ENCODE measurements around the gene MYH7.
A peak's percentile ranks its signal among the peaks of the same experiment; 100 is the strongest.

MYH7 gene

GRCh38 chr14:23447361-23448350 lies 12.2 kb upstream of the MYH7 start:
- DNase-seq (ENCODE audit: low spot score) = no peak

DNA sequence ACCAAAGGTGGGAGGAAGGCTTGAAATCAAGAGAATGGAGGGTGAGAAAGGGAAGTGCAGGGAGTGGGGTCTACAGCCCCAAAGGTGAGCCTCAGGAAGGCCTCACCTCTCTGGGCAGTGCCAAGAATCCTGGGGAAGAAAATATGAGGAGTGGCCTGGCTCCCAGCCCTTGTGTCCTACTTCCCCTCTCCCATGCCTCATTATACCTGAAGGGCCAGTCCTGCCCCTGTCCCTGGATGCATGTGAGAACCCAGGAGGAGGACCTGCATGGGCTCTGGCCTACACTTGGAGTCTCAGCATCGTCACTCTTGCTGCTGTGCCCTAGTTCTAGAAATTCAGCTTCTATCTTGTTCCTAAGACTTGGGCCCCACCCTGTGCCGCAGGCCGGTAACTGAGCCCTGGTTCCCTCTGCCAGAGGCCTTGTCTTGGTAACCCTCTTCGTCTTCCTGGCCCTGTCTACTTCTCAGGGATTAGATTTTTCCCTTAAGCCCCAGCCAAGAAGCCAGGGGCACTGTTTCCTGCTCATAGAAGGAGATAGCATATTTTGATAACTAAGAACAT lies 10.9 kb upstream of the MYH7 start:
- DNase-seq (ENCODE audit: low spot score) = no peak

DNA sequence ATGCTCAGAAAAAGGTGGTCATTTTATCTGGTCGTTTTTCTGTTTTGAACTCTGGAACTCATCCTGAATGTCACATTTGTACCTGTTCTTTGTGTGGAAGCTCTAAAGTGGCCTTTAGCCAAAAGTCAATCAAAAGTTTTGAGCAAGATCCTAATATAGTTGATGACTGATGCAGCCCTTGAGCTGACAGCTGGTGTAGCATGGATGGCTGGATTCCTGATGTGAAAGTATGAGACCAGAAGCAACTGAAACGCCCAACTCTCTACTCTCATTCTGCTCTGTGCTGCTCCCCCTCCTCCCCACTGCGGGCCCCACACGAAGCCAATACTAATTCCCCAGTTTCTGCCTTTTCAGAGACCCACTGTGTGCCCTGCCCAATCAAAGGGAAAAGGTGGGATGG lies 10.3 kb upstream of the MYH7 start:
- no peak for DNase-seq (ENCODE audit: low spot score)

DNA sequence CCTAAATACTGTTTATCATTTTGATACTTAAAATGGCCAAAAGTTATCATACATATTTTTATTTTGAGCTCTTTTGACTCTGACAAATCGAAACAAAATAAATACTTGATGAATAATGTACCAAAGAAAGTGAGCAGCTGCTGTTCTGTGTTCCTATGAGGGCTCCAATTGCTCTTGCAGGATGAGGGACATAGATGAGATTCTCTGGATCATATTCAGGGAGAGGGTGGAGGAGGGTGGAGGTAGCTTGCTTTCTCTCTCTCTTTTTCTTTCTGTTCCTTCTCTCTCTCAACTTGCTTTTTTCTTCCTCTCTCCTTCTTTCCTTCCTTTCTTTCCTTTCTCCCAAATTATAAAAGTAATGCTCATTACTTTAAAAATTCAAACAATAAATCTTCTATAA lies 8.9 kb upstream of the MYH7 start:
- no peak for DNase-seq (ENCODE audit: low spot score)

DNA sequence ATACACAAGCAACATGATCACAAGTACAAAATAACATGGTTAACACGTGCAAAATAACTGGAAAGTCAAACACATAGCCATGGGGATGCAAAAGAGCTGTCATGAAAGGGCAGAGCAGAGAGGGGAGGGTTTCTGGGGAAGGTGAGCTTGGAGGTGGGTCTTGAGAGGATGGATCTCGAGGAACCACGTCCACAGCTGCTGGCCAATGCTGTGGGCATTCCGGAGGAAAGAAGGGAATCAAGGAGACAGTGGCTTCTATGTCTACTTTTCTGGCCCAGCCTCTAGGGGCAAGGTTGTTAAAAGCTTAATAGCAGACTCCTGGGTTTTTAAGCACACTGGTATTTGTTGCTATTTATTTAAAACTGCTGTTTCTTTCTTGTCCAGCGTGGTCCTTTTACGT lies 8.4 kb upstream of the MYH7 start:
- DNase-seq (ENCODE audit: low spot score) = no peak

DNA sequence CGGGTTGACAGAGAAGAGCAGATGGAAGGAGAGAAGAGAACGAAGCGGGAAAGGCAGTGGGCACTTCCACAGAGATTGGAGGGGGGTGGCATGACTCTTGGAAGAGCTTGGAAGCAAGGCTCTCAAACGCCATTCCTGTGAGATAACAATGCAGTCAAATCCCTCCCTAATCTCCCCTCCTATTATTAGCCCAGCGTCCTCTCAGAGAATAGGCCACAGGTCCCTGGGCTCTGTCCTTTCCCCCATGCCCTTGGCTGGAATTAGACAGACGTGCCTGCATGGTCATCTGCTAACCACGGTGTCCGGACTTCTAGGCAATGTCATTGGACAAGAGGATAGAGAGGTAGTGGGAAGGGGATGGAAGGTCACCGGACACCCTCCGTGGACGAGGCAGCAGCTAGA lies 8.0 kb upstream of the MYH7 start:
- DNase-seq (ENCODE audit: low spot score) = no peak

DNA sequence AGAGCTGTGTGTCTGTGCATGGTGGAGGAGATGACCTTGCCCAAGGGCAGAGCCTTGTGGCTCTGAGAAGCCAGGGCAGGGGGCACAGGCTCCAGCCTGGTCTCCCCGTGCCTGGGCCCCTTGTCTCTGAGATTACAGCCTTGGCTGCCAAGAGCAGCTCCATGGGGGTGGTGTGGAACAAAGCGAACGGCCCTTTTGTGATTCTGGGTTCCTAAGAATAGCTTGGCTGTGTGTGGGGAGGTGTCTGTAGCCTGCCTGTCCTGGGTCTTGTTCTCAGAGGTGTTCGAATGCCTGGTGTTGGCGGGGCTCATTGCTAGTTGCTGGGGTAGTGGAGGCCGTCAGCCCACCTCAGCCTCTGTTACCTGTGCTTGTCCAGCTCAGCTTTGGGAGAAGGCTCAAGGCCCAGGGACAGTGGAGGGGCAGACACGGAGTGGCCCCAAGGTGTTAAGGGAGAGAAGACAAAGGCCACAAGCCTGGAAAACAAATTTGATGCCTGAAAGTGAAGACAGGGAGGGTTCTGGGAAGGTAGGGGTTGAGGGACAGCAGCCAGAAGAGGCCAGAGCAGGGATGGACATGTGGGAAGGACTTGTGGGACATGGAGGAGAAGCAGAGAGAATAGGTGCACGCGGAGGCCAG lies 7.4 kb upstream of the MYH7 start:
- DNase-seq (ENCODE audit: low spot score) = no peak

GRCh38 chr14:23441076-23441475 lies 5.6 kb upstream of the MYH7 start:
- DNase-seq (ENCODE audit: low spot score) = peak; percentile 18

DNA sequence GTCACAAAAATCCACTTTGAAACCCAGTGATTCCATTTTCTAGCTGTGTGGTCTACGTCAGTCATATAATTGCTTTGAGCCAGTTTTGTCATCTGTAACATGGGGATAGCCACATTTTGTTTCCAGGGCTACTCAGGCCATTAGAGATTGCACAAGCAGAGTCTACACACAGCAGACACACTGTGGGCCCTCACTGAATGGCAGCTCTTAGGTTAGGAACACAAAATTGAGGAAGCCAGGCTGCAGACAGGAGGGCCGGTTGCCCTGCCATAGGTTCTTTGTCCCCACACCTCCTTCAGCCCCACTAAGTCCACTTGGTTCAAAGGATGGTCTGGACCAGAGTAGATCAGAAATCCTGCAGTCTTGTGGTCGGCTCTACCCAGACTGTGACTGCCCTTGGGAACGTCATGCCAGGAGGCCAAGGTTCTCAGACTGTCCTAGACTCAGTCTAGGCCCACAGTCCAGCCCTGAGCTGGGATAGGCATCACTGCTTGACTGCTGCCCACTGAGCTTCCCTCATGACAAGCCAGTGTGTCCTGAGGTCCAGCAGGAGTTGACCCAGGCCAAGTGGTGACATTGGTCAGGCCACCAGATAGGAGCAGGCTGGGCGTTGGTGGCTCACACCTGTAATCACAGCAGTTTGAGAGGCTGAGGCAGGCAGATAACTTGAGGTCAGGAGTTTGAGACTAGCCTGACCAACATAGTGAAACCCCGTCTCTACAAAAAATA lies 3.8 kb upstream of the MYH7 start:
- no peak for DNase-seq (ENCODE audit: low spot score)

DNA sequence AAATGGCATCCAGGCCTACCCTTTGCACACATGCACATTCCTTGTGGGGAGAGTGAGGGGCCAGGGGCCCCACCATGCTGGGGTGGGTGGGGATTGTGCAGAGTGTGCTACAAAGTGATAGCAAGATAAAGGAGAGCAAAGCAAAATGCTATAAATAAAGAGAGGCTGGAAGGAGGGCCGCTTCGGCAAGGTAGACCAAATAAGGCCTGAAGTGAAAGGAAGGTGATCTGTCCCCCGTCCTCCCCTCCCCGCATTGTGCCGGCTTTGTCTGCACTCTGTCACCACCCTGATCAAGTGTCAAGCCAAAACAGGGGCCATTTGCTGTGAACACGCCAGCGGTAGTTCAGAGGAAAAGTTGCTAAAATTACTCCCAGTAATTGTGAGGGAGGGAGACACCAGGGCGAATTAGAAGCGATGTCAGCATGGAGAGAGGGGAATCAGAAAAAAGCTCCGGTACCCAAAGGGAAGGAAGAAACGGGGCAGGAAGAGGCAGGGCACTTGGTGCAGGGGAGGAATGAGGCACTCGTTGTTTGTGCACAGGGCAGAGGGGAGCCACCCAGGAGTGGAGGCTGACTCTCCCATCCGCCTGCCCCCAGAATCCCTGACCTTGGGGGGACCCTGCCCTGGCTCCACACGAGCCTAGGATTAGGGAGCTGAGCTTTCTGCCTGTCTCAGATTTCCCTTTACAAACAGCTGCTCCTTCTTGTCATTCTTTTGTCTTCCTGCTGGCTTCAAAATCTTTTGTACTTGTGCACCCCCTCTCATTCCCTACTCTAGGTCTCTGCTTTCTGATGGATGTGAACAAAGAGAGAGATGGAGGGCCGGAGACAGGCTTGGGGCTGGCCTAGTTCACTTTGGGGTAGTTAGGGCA lies 2.9 kb upstream of the MYH7 start:
- DNase-seq (ENCODE audit: low spot score) = no peak

GRCh38 chr14:23437133-23438100 lies 2.0 kb upstream of the MYH7 start:
- no peak for DNase-seq (ENCODE audit: low spot score)

DNA sequence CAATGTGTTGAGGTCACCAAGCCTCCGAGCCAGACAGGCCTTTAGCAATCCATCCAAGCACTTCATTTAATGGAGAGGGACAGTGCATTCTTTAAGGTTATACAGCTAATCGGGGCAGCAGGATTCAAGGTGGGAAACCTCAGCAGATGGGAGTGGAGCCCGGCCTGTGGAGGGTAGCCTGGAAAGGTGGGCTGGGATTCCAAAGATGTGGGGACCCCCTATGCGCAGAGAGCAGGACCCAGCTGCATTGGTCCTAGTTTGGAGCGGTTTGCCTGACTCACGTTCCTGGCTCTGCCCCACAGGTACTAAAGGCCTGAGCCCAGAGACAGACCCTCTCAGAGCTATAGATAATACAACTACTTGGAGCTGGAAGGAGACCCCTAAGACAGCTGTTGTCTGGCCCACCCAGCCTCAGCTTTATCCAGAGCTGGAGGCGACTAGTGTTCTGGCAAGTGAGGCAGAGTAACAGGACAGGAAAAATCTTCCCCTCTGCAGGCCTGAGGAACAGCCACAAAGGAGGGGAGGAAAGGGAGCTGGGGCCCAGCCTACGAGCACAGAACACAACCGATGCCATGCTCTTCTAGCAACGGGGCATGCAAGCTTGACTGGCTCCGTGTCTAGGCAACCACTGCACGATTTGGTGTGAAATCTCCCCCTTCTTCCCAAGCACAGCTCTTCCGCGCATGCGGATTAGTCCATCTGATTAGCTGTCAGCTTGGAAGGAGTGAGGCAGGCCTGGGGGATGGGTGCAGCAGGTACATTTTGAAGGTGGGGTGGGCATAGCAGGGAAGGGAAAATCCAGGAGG lies 1.1 kb upstream of the MYH7 start:
- DNase-seq (ENCODE audit: low spot score) = no peak

- DNase-seq (ENCODE audit: low spot score) = no peak
Observed at GRCh38 chr14:23434488-23435222, 805 bp downstream of the MYH7 start.

DNA sequence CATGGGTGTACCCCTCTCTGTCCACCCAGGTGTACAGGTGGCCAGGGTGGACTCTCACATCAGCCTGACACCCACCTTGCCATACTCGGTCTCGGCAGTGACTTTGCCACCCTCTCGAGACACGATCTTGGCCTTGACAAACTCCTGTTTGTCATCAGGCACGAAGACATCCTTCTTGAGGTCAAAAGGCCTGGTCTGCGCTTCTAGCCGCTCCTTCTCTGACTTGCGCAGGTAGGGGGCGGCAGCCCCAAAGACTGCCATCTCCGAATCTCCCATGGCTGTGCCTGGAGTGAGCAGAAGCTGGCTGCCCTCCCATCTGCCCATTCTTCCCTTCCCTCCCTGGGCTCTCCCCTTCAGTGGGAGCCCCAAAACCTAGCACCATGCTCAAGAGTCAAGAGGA lies 2.0 kb downstream of the MYH7 start:
- no peak for DNase-seq (ENCODE audit: low spot score)

- DNase-seq (ENCODE audit: low spot score) = no peak
Observed at GRCh38 chr14:23432946-23433345, 2.5 kb downstream of the MYH7 start.

GRCh38 chr14:23432102-23432925 lies 3.1 kb downstream of the MYH7 start:
- DNase-seq (ENCODE audit: low spot score) = no peak

- DNase-seq (ENCODE audit: low spot score) = no peak
Observed at GRCh38 chr14:23431486-23431885, 4.0 kb downstream of the MYH7 start.

GRCh38 chr14:23430723-23431085 lies 4.8 kb downstream of the MYH7 start:
- no peak for DNase-seq (ENCODE audit: low spot score)
